ENCODE data around the gene ABHD6. TPM values are rescaled to one million over a fixed set of nuclear protein-coding genes. Genes with fewer than 3 reads are reported as not detected.
"Not testable (repeated sequence)": the region's sequence is repeated elsewhere in the genome, so short reads cannot be mapped to it uniquely, and the experiment has no call there.

Gene ABHD6
- total RNA-seq, 1 donor from 2014 or later: 5.9 TPM

DNA sequence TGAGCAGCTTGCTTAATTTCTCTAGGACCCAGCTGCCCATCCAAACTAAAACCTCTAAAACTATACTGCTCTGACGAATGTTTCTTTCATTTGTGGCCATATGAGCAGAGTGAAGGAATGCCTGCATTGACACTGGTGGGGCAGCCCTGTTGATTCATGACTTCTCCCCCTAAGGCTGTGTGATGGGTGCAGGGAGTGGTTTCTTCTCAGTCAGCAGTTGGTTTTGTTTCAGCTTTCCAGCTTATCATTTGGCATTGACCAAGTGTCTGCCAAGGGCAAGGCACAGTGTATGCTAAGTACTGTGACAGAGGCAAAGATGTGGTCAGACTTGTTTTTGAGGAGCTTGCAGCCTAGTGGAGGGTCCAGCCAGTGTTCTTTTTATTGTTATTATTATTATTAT lies 4.7 kb downstream of the ABHD6 start:
- DNase-seq (ENCODE audit: low read depth, low spot score): no peak

GRCh38 chr3:58242860-58243259 lies 5.3 kb downstream of the ABHD6 start:
- DNase-seq (ENCODE audit: low read depth, low spot score): not testable (repeated sequence)

GRCh38 chr3:58243976-58244585 lies 6.5 kb downstream of the ABHD6 start:
- DNase-seq (ENCODE audit: low read depth, low spot score): no peak

- DNase-seq (ENCODE audit: low read depth, low spot score): no peak
Observed at GRCh38 chr3:58246148-58247047, 8.8 kb downstream of the ABHD6 start.

GRCh38 chr3:58249358-58250092 lies 11.9 kb downstream of the ABHD6 start:
- DNase-seq (ENCODE audit: low read depth, low spot score): no peak

- no peak for DNase-seq (ENCODE audit: low read depth, low spot score)
Observed at GRCh38 chr3:58250093-58250707, 12.6 kb downstream of the ABHD6 start.

DNA sequence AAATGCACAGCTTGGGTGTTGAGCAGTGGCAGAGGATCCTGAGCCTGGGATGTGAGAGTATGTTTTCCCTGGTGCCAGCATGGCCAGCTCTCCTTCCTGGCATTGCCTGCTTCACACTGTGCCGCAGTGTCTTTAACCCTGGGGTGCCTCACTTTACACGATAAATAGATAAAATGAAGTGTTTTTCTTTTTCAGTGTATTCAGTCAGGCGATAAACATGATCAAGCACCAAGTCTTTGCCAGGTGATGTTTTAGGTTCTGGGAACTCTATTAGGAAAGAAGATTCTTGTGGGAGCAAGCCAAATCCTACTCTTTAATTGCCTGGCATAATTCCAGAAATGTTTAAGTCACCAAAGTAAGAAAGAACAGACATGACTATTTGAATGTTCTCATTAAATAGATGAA lies 14.0 kb downstream of the ABHD6 start:
- DNase-seq (ENCODE audit: low read depth, low spot score): no peak

GRCh38 chr3:58254144-58254543 lies 16.6 kb downstream of the ABHD6 start:
- DNase-seq (ENCODE audit: low read depth, low spot score): no peak

DNA sequence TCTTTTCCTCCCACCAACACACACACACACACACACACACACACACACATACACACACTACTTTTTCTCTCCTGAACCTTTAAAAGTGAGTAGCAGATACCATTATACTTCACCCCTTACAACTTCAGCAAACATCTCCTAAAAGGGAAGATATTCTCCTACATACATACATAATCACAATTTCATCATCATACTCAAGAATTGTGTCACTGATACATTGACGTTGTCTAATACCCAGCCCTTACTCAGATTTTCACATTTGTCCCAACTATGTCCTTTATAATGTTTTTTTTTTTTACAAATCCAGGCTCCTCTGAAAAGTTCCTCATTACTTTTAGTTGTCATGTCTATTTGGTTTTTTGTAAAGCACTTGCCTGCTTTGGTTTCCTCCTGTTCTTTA lies 18.5 kb downstream of the ABHD6 start:
- DNase-seq (ENCODE audit: low read depth, low spot score): no peak

- no peak for DNase-seq (ENCODE audit: low read depth, low spot score)
Observed at GRCh38 chr3:58256511-58256910, 18.9 kb downstream of the ABHD6 start.

DNA sequence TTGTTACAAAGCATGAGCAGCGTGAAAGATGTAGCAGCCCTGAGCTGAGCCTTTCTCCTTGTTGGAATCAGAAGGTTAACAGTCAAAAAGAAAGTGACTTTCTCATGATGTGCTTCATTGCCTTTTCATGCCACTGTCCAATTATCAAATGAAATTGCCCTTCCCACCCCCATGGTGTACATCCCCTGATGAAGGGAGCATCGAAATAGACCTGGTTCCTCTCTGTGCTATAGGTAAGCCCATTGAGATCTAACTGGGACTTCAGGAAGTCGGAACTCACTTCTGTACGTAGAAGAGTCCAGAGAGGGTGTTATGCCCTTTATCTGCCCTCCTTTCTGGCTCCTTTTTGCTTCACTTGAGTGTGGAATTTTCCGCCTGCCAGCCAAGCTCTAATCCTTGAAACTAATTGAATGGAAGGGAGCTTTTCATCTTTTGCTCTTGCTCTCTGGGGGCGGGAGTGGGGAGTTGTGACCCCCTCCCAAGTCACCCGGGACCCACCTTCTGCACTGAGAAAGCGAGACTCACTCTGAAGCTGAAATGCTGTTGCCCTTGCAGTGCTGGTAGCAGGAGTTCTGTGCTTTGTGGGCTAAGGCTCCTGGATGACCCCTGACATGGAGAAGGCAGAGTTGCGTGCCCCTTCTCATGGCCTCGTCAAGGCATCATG lies 20.9 kb downstream of the ABHD6 start:
- no peak for DNase-seq (ENCODE audit: low read depth, low spot score)

DNA sequence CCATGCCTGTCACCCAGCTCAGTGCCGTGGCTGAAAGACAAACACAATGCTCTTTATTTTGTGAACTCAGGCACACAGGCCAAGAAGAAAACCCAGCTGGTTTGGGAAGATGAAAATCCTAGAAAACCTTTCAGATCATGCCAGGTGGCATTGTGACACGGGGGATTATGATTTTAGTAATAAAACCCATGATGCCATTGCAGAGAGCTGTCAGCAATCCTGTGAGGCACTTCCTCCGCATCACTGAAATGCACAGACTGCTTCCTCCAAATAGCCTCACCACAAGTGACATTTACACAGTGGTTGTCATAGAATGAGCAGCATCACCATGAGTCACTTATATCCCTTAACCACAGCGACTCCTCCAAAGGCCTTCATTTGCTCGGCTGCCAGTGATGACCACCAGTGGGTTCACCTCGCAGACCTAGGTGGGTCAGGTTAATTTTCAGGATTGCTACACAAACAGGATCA lies 22.7 kb downstream of the ABHD6 start:
- no peak for DNase-seq (ENCODE audit: low read depth, low spot score)

DNA sequence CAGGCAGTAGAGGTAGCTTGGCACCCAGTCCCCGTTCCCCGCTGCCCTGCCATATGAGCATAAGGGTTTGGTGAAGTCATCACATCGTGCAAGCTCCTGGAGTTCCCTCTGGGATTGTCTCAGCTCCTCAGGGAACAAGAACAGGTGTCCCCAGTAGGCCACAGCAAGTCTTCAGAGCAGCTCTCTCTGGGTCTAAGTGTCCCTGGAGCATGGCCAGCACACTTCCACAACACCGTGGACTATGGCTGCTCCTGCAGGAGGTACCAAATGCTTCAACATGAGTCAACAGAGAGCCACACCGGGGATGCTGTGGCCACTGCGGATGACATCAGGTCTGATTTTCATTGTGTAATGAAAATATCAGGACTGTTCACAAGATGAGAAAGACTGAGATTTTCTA lies 23.1 kb downstream of the ABHD6 start:
- no peak for DNase-seq (ENCODE audit: low read depth, low spot score)

DNA sequence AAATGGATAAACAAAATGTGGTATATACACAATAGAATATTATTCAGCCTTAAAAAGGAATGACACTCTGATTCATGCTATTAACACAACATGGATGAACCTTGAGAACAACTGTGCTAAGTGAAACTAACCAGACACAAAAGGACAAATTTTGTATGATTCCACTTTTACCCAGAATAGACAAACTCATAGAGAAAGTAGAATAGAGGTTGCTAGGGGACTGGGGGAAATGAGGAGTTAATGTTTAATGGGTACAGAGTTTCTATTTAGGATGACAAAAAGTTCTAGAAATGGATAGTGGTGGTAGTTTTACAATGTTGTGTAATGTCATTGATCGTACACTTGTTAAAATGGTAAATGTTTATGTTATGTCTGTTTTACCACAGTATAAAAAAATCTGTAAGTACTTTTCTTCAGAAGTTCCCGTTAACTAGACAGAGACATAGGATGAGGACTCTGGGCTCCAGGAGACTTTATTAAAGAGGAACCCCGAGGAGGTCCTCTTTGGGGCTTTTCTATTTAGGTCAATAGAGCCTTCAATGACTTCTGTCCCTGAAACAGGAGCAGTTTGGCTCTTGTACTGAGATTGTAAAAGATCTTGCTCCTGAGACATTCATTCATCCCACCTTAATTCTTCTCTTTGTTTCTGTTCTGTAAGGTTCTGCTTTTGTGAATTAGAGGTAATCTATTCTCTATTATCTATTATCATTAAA lies 24.5 kb downstream of the ABHD6 start:
- no peak for DNase-seq (ENCODE audit: low read depth, low spot score)

DNA sequence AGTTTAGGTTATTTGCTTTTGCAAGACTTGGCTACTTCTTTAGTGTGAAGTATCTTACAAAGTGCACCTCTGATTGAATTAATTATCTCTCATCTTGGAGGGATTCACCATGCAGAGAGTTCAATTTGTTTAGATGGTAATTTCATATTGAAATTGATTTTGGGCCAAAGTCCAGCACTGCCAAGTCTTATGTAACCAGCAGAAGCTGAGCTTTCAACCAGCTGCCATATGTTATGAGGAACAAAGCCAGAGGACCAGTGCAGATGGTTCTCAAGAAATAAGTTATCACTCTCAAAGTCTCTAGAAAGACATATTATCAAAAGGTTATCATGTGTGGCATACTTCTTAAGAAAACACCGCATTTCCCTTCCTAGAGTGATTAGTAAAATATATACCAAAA lies 29.0 kb downstream of the ABHD6 start:
- DNase-seq (ENCODE audit: low read depth, low spot score): no peak

- DNase-seq (ENCODE audit: low read depth, low spot score): not testable (repeated sequence)
Observed at GRCh38 chr3:58267543-58267942, 30.0 kb downstream of the ABHD6 start.

- no peak for DNase-seq (ENCODE audit: low read depth, low spot score)
Observed at GRCh38 chr3:58269356-58269755, 31.8 kb downstream of the ABHD6 start.

- DNase-seq (ENCODE audit: low read depth, low spot score): no peak
Observed at GRCh38 chr3:58270485-58270884, 32.9 kb downstream of the ABHD6 start.

GRCh38 chr3:58271901-58272501 lies 34.4 kb downstream of the ABHD6 start:
- DNase-seq (ENCODE audit: low read depth, low spot score): peak; percentile 44

DNA sequence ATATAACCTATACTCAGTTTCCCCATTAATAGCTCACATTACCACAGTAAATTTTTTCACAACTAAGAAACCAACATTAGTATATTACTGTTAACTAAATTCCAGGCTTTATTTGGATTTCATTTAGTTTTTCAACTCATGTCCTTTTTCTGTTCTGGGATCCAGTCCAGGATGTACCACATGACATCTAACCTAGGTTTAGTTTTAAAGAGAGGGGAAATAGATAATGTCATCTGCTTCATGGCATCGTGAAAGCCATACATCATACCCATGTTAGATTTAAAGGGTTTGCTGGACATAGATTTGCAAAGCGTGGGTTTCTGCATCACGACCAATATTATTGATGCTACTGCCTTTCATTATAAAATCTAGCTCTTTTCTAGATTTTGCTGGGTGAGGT lies 35.3 kb downstream of the ABHD6 start:
- no peak for DNase-seq (ENCODE audit: low read depth, low spot score)
